SK-N-MC (cell line): ENCODE data around the gene OR6P1.

ENCODE experiments used
- EZH2 ChIP-seq: fragments of 200-600 bp; sonication (generic); IDR thresholded peaks from one replicate; pipeline ENCODE4 v1.6.1; 2017; ENCODE audit warnings: antibody characterized with exemption
- POLR2AphosphoS5 ChIP-seq: IDR thresholded peaks from 2 replicates; pipeline ENCODE4 v1.6.1; 2012; ENCODE audit warnings: mild to moderate bottlenecking, low read depth, low read length, borderline replicate concordance

- TF ChIP-seq POLR2AphosphoS5: no peak
- TF ChIP-seq EZH2: no peak
Measured at GRCh38 chr1:158552296-158552695, 18.1 kb downstream of the OR6P1 start.
